ENCODE results near the gene OTOF.

OTOF gene

DNA sequence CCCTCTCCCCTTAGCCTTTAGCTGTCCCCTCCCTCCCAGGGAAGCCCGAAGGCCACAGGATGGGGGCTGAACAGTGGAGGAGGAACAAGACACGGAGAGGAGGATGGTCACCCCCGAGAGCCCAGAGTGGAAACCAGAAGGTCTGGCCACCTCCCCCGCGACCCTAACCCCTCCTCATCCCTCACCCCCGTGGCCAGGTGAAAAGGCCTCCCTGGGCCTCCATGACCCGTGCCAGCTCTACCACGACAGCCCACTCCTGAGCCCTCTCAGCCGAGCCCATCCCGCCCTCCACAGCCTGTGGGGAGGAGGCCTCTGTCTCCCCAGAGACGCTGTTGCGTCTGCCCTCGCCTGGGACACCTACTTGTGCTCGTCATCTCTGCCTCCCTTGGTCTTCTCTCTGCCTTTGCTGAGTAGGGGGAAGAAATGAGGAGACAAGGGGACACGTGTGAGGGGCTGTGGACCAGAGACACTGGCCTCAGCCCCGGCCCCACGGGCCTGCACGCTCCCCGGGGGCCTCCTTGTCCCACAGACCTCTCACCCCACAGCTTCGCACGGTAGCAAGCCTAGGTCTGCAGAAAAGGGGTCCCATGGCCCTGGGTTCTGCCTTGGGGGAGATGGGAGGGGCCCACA is 32.5 kb upstream of the OTOF start:
- Histone ChIP-seq H3K36me3 (replicated peaks; ENCODE audit: insufficient read depth, low read length) (no peaks in the 10 kb centered on the region), H3K9ac (ENCODE audit: low read length) (no peak overlapping the region), H3K4me2 (ENCODE audit: low read depth, low read length) (no peak overlapping the region), H3K27ac (ENCODE audit: low read length) (no peak overlapping the region), H3K4me1 (ENCODE audit: low read length) (no peaks in the 10 kb centered on the region), H3K9me3 (replicated peaks; ENCODE audit: insufficient read depth, low read length) (no peaks in the 10 kb centered on the region), H3F3A (ENCODE audit: insufficient read depth, low read length) (no peaks in the 10 kb centered on the region), H3K9me2 (replicated peaks; ENCODE audit: insufficient read depth, low read length) (no peaks in the 10 kb centered on the region), H3K4me3 (ENCODE audit: low read length) (no peak overlapping the region), H2AFZ (ENCODE audit: low read length) (no peak overlapping the region), H4K20me1 (ENCODE audit: insufficient read depth, low read length) (no peaks in the 10 kb centered on the region), H3K27me3 (replicated peaks; ENCODE audit: insufficient read depth, low read length) (peaks cover 83% of the 10 kb centered on the region), H3K79me2 (ENCODE audit: low read length) (no peaks in the 10 kb centered on the region)
- TF ChIP-seq, protein P1, sequence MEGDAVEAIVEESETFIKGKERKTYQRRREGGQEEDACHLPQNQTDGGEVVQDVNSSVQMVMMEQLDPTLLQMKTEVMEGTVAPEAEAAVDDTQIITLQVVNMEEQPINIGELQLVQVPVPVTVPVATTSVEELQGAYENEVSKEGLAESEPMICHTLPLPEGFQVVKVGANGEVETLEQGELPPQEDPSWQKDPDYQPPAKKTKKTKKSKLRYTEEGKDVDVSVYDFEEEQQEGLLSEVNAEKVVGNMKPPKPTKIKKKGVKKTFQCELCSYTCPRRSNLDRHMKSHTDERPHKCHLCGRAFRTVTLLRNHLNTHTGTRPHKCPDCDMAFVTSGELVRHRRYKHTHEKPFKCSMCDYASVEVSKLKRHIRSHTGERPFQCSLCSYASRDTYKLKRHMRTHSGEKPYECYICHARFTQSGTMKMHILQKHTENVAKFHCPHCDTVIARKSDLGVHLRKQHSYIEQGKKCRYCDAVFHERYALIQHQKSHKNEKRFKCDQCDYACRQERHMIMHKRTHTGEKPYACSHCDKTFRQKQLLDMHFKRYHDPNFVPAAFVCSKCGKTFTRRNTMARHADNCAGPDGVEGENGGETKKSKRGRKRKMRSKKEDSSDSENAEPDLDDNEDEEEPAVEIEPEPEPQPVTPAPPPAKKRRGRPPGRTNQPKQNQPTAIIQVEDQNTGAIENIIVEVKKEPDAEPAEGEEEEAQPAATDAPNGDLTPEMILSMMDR (IDR thresholded peaks at IDR 0.05; ENCODE audit: low read length): no peak
- TF ChIP-seq EZH2 (optimal IDR thresholded peaks at IDR 0.05; ENCODE audit: low read depth, low read length): no peak
- TF ChIP-seq EZH2phosphoT487 (IDR thresholded peaks at IDR 0.05; ENCODE audit: low read length): no peak
- no peak for DNase-seq

DNA sequence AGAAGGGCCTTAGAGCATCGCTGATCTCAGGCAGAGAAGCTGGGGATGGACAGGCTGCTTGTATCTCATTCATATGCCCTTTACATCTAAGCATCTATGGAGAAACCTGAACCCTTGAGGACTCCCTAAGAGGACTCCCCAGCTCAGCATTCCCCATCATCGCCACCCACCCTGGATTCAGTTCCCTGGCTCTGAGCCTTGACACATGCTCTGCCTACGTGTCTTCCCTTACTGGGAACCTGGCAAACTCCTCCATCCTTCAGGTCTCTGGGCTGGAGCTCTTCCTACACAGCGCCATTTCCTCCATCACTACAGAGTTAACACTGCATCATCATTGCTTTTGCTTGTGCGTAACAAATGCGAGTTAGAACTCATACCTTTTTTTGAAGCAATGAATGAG is 31.2 kb upstream of the OTOF start:
- no peaks in the 10 kb centered on the region for H3K4me1 ChIP-seq (ENCODE audit: low read length)
- no peak overlapping the region for H3K4me3 ChIP-seq (ENCODE audit: low read length)
- H3K27me3 ChIP-seq (replicated peaks; ENCODE audit: insufficient read depth, low read length): peaks cover 83% of the 10 kb centered on the region
- H3K9me3 ChIP-seq (replicated peaks; ENCODE audit: insufficient read depth, low read length): no peaks in the 10 kb centered on the region
- H3K27ac ChIP-seq (ENCODE audit: low read length): no peak overlapping the region
- H3K9me2 ChIP-seq (replicated peaks; ENCODE audit: insufficient read depth, low read length): no peaks in the 10 kb centered on the region
- no peaks in the 10 kb centered on the region for H3K36me3 ChIP-seq (replicated peaks; ENCODE audit: insufficient read depth, low read length)
- no peak overlapping the region for H3K4me2 ChIP-seq (ENCODE audit: low read depth, low read length)
- TF ChIP-seq, protein P1 (IDR thresholded peaks at IDR 0.05; ENCODE audit: low read length): no peak
- TF ChIP-seq EZH2 (optimal IDR thresholded peaks at IDR 0.05; ENCODE audit: low read depth, low read length): no peak
- no peak for TF ChIP-seq EZH2phosphoT487 (IDR thresholded peaks at IDR 0.05; ENCODE audit: low read length)
- H2AFZ ChIP-seq (ENCODE audit: low read length): no peak overlapping the region
- no peaks in the 10 kb centered on the region for H3F3A ChIP-seq (ENCODE audit: insufficient read depth, low read length)
- H3K79me2 ChIP-seq (ENCODE audit: low read length): no peaks in the 10 kb centered on the region
- H3K9ac ChIP-seq (ENCODE audit: low read length): no peak overlapping the region
- no peak for DNase-seq
- no peaks in the 10 kb centered on the region for H4K20me1 ChIP-seq (ENCODE audit: insufficient read depth, low read length)

DNA sequence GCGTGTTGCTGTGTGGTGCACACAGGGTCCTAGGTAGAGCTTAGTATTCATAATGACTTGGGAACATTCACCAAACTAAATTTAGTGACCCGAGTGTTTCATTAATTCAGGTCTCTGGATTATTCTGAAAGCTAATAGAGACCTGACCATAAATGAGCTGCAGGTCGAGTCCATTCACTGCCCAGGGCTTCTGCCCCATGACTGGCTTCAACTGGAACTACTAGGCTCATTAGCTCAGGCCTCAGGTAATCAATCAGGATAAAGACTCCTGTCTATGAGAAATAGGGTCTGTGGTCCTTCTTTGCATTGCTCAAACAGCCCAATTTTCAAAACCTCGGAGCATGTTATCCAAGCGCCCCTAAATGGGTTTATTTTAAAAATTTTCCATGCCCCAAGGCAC is 30.0 kb upstream of the OTOF start:
- Histone ChIP-seq H3K4me2 (ENCODE audit: low read depth, low read length) (no peak overlapping the region), H4K20me1 (ENCODE audit: insufficient read depth, low read length) (no peaks in the 10 kb centered on the region), H3K4me1 (ENCODE audit: low read length) (no peaks in the 10 kb centered on the region), H3K27ac (ENCODE audit: low read length) (no peak overlapping the region), H3K79me2 (ENCODE audit: low read length) (no peaks in the 10 kb centered on the region), H2AFZ (ENCODE audit: low read length) (no peak overlapping the region), H3K9ac (ENCODE audit: low read length) (no peak overlapping the region), H3K9me3 (replicated peaks; ENCODE audit: insufficient read depth, low read length) (no peaks in the 10 kb centered on the region), H3K27me3 (replicated peaks; ENCODE audit: insufficient read depth, low read length) (peaks cover 75% of the 10 kb centered on the region), H3K36me3 (replicated peaks; ENCODE audit: insufficient read depth, low read length) (no peaks in the 10 kb centered on the region), H3K9me2 (replicated peaks; ENCODE audit: insufficient read depth, low read length) (no peaks in the 10 kb centered on the region), H3F3A (ENCODE audit: insufficient read depth, low read length) (no peaks in the 10 kb centered on the region), H3K4me3 (ENCODE audit: low read length) (no peak overlapping the region)
- DNase-seq: no peak
- TF ChIP-seq EZH2 (optimal IDR thresholded peaks at IDR 0.05; ENCODE audit: low read depth, low read length) (no peak), EZH2phosphoT487 (IDR thresholded peaks at IDR 0.05; ENCODE audit: low read length) (no peak)
- TF ChIP-seq, protein P1 (IDR thresholded peaks at IDR 0.05; ENCODE audit: low read length): no peak

Measured in MM.1S (cell line).